ENCODE results near the gene HSD17B14. TPM values are rescaled to one million over a fixed set of nuclear protein-coding genes. Genes with fewer than 3 reads are reported as not detected.

HSD17B14 gene
- total RNA-seq, 2 experiments from 2014 or later: 0.47 to 0.56 TPM

- DNase-seq (no peak), ATAC-seq (no peak)
- Mint-ChIP-seq H3K27me3 (no peaks in the 10 kb centered on the region), H3K36me3 (ENCODE audit: low read depth) (peaks cover 6% of the 10 kb centered on the region), H3K9me3 (no peaks in the 10 kb centered on the region), H3K4me1 (ENCODE audit: low read depth) (peaks cover 22% of the 10 kb centered on the region), H3K4me3 (no peak overlapping the region), H3K27ac (no peak overlapping the region)
- CTCF ChIA-PET: interaction anchor here (1.2 to 3.8 kb wide), 4 partner anchors 12 to 34 kb away, joined by 4 to 27 read pairs (median 10); partner anchors contain the start of gene HSD17B14
- POLR2A ChIA-PET: interaction anchor here (0.7 to 0.8 kb wide), 2 partner anchors 10 to 12 kb away, joined by 3 read pairs; no protein-coding TSS in a partner anchor
- TF ChIP-seq CTCF (IDR thresholded peaks at IDR 0.05): no peak
- intact Hi-C loops (cut with micrococcal nuclease): no loop called here
Measured at GRCh38 chr19:48807590-48808308, 28.5 kb downstream of the HSD17B14 start.

GRCh38 chr19:48806818-48807589 lies 29.3 kb downstream of the HSD17B14 start:
- POLR2A ChIA-PET: interaction anchor here (0.7 to 1.4 kb wide), 4 partner anchors 8 to 67 kb away, joined by 3 to 9 read pairs (median 4); no protein-coding TSS in a partner anchor
- CTCF ChIA-PET: interaction anchor here (0.9 to 3.8 kb wide), 5 partner anchors 8 to 35 kb away, joined by 3 to 27 read pairs (median 6); partner anchors contain the start of gene HSD17B14
- no peak for TF ChIP-seq CTCF (IDR thresholded peaks at IDR 0.05)
- intact Hi-C loops (cut with micrococcal nuclease): no loop called here
- Mint-ChIP-seq H3K4me1 (ENCODE audit: low read depth) (peaks cover 16% of the 10 kb centered on the region), H3K27ac (no peak overlapping the region), H3K4me3 (no peak overlapping the region), H3K36me3 (ENCODE audit: low read depth) (peaks cover 6% of the 10 kb centered on the region), H3K27me3 (no peaks in the 10 kb centered on the region), H3K9me3 (no peaks in the 10 kb centered on the region)
- peak; percentile 58 for ATAC-seq
- peak; percentile 64 for DNase-seq

GRCh38 chr19:48806518-48806817 lies 29.8 kb downstream of the HSD17B14 start:
- POLR2A ChIA-PET: interaction anchor here (0.7 to 1.4 kb wide), 3 partner anchors 8 to 67 kb away, joined by 3 to 9 read pairs (median 4); no protein-coding TSS in a partner anchor
- no peak for TF ChIP-seq CTCF (IDR thresholded peaks at IDR 0.05)

GRCh38 chr19:48805452-48805851 lies 30.8 kb downstream of the HSD17B14 start:
- H3K36me3 Mint-ChIP-seq (ENCODE audit: low read depth): peaks cover 6% of the 10 kb centered on the region

More at GRCh38 chr19:48806518-48806817, 29.8 kb downstream of the HSD17B14 start:
- ATAC-seq: no peak
- H3K36me3 Mint-ChIP-seq (ENCODE audit: low read depth): peaks cover 6% of the 10 kb centered on the region
- intact Hi-C loops (cut with micrococcal nuclease): no loop called here
- no peak for DNase-seq
- H3K4me3 Mint-ChIP-seq: no peak overlapping the region
- CTCF ChIA-PET: interaction anchor here (0.9 to 3.8 kb wide), 5 partner anchors 9 to 36 kb away, joined by 3 to 27 read pairs (median 6); partner anchors contain the start of gene HSD17B14
- H3K27ac Mint-ChIP-seq: no peak overlapping the region
- peaks cover 15% of the 10 kb centered on the region for H3K4me1 Mint-ChIP-seq (ENCODE audit: low read depth)
- H3K9me3 Mint-ChIP-seq: no peaks in the 10 kb centered on the region
- H3K27me3 Mint-ChIP-seq: no peaks in the 10 kb centered on the region

More at GRCh38 chr19:48805452-48805851, 30.8 kb downstream of the HSD17B14 start:
- DNase-seq (no peak), ATAC-seq (no peak)
- no peaks in the 10 kb centered on the region for H3K9me3 Mint-ChIP-seq
- intact Hi-C loops (cut with micrococcal nuclease): no loop called here
- no peaks in the 10 kb centered on the region for H3K27me3 Mint-ChIP-seq
- peaks cover 15% of the 10 kb centered on the region for H3K4me1 Mint-ChIP-seq (ENCODE audit: low read depth)
- no peak overlapping the region for H3K27ac Mint-ChIP-seq
- H3K4me3 Mint-ChIP-seq: no peak overlapping the region
- POLR2A ChIA-PET: interaction anchor here (0.6 kb wide), 1 partner anchor 14 kb away, joined by 3 read pairs; no protein-coding TSS in a partner anchor
- no peak for TF ChIP-seq CTCF (IDR thresholded peaks at IDR 0.05)
- CTCF ChIA-PET: interaction anchor here (1.2 to 3.8 kb wide), 3 partner anchors 10 to 37 kb away, joined by 3 to 27 read pairs (median 7); partner anchors contain the start of gene HSD17B14
